MCF 10A (cell line): ENCODE results near the gene KCTD18. TPM values are rescaled to one million over a fixed set of nuclear protein-coding genes. Genes with fewer than 3 reads are reported as not detected.

Experiments
- BruUV-seq: library from RNA; stranded (reverse); fragments of 400-500 nt; replicated peaks from 2 replicates; lab custom pipeline; 2021; lab: Mats Ljungman, UMichigan
- CTCF ChIA-PET: fragments of 300-600 bp; sonication (Branson Sonifier 250); formaldehyde crosslinking; extraction: SDS; loops from one replicate; lab custom pipeline; 2021; ENCODE audit warnings: antibody characterized with exemption, inconsistent platforms; lab: Yijun Ruan, JAX
- POLR2A ChIA-PET: fragments of 300-600, 350-650 bp; sonication (Branson Sonifier 250); formaldehyde crosslinking; extraction: SDS; loops from one replicate; lab custom pipeline; 2020; ENCODE audit warnings: antibody characterized with exemption, inconsistent platforms; lab: Yijun Ruan, JAX
- DNase-seq: peaks from one replicate; pipeline ENCODE4 v3.0.0-alpha.2; 2018; ENCODE audit not compliant: unreplicated experiment
- H3K27ac Mint-ChIP-seq: one replicate; pipeline ENCODE4 v1.8.0; 2022; ENCODE audit warnings: mild to moderate bottlenecking, low read depth, mixed read lengths; ENCODE audit not compliant: unreplicated experiment
- H3K27me3 Mint-ChIP-seq: one replicate; pipeline ENCODE4 v1.8.0; 2022; ENCODE audit warnings: mixed read lengths; ENCODE audit not compliant: insufficient read depth, unreplicated experiment
- H3K36me3 Mint-ChIP-seq: one replicate; pipeline ENCODE4 v1.8.0; 2022; ENCODE audit warnings: mild to moderate bottlenecking, moderate library complexity, mixed read lengths; ENCODE audit not compliant: insufficient read depth, unreplicated experiment
- H3K4me1 Mint-ChIP-seq: one replicate; pipeline ENCODE4 v1.8.0; 2022; ENCODE audit warnings: mixed read lengths; ENCODE audit not compliant: insufficient read depth, unreplicated experiment
- H3K4me3 Mint-ChIP-seq: one replicate; pipeline ENCODE4 v1.8.0; 2022; ENCODE audit warnings: mild to moderate bottlenecking, moderate library complexity, mixed read lengths; ENCODE audit not compliant: unreplicated experiment
- H3K9me3 Mint-ChIP-seq: one replicate; pipeline ENCODE4 v1.8.0; 2022; ENCODE audit warnings: mixed read lengths; ENCODE audit not compliant: unreplicated experiment
- CTCF ChIP-seq: fragments of 200-600 bp; IDR thresholded peaks from one replicate; pipeline ENCODE4 v1.8.0; 2022; ENCODE audit warnings: antibody characterized with exemption, mild to moderate bottlenecking; ENCODE audit not compliant: unreplicated experiment
- intact Hi-C: fragments of 100-400 bp; cut with micrococcal nuclease; formaldehyde crosslinking; loops from 2 replicates; pipeline ENCODE4 v1.14.1; 2022
- total RNA-seq: library from RNA; stranded (reverse); gene quantifications from 2 replicates; pipeline ENCODE4 v1.2.3, GENCODE V29; 2022

The KCTD18 gene
- total RNA-seq, 1 experiment from 2014 or later, result 13.5 TPM

- intact Hi-C loops, result no loop called here
- ChIA-PET POLR2A (interaction anchor here (0.6 to 2.9 kb wide), 17 partner anchors 9 to 595 kb away, joined by 3 to 23 read pairs (median 4); partner anchors contain the start of genes CLK1 and KCTD18), CTCF (interaction anchor here (0.8 to 4.8 kb wide), 2 partner anchors 16 to 90 kb away, joined by 3 to 27 read pairs; partner anchors contain the start of gene KCTD18)
- Mint-ChIP-seq H3K27me3 (no peaks in the 10 kb centered on the region), H3K27ac (no peak overlapping the region), H3K36me3 (no peaks in the 10 kb centered on the region), H3K4me3 (peak overlapping the region; percentile 74), H3K4me1 (peaks cover 23% of the 10 kb centered on the region), H3K9me3 (no peaks in the 10 kb centered on the region)
- no peak for TF ChIP-seq CTCF
- BruUV-seq, result TSS peak; percentile 53
- no peak for DNase-seq
These were observed 15.6 kb upstream of the KCTD18 start for GRCh38 chr2:200525551-200525881.

GRCh38 chr2:200525066-200525465 lies 15.2 kb upstream of the KCTD18 start:
- no peak for DNase-seq
- Mint-ChIP-seq H3K36me3 (no peaks in the 10 kb centered on the region), H3K4me1 (peaks cover 23% of the 10 kb centered on the region), H3K27ac (no peak overlapping the region), H3K27me3 (no peaks in the 10 kb centered on the region), H3K4me3 (peak overlapping the region; percentile 74), H3K9me3 (no peaks in the 10 kb centered on the region)
- TF ChIP-seq CTCF, result no peak
- no TSS peak for BruUV-seq
- ChIA-PET POLR2A (interaction anchor here (0.7 to 2.9 kb wide), 15 partner anchors 9 to 594 kb away, joined by 3 to 23 read pairs (median 4); partner anchors contain the start of genes CLK1 and KCTD18), CTCF (interaction anchor here (0.6 to 4.8 kb wide), 4 partner anchors 15 to 177 kb away, joined by 3 to 27 read pairs (median 4); partner anchors contain the start of gene KCTD18)
- intact Hi-C loops, result no loop called here

- Mint-ChIP-seq H3K27ac (no peak overlapping the region), H3K36me3 (no peaks in the 10 kb centered on the region), H3K4me1 (peaks cover 20% of the 10 kb centered on the region), H3K4me3 (no peak overlapping the region), H3K27me3 (no peaks in the 10 kb centered on the region), H3K9me3 (no peaks in the 10 kb centered on the region)
- BruUV-seq, result no TSS peak
- no peak for DNase-seq
- intact Hi-C loops, result no loop called here
- TF ChIP-seq CTCF, result no peak
- ChIA-PET POLR2A (no interaction called here), CTCF (interaction anchor here (0.6 to 4.8 kb wide), 4 partner anchors 10 to 55 kb away, joined by 3 to 27 read pairs (median 4); partner anchors contain the start of gene KCTD18)
These were observed 13.7 kb upstream of the KCTD18 start for GRCh38 chr2:200523604-200524003.

- Mint-ChIP-seq H3K27me3 (no peaks in the 10 kb centered on the region), H3K4me1 (peaks cover 16% of the 10 kb centered on the region), H3K36me3 (no peaks in the 10 kb centered on the region), H3K9me3 (no peaks in the 10 kb centered on the region), H3K27ac (no peak overlapping the region), H3K4me3 (no peak overlapping the region)
- CTCF ChIA-PET, result interaction anchor here (0.6 to 4.8 kb wide), 5 partner anchors 9 to 55 kb away, joined by 3 to 27 read pairs (median 3); partner anchors contain the start of gene KCTD18
- no peak for TF ChIP-seq CTCF
- POLR2A ChIA-PET, result no interaction called here
- peak; percentile 5 for DNase-seq
- BruUV-seq, result no TSS peak
- intact Hi-C loops, result no loop called here
These were observed 13.3 kb upstream of the KCTD18 start for GRCh38 chr2:200523158-200523557.
